ENCODE results near the gene SMARCB1.
"Not testable (repeated sequence)": the region's sequence is repeated elsewhere in the genome, so short reads cannot be mapped to it uniquely, and the experiment has no call there.

SMARCB1 gene

GRCh38 chr22:23847991-23848864 lies 61.5 kb downstream of the SMARCB1 start:
- DNase-seq, result no peak

- DNase-seq, result peak; percentile 57 to 87 (median 80)
Observed at GRCh38 chr22:23849009-23850006, 62.5 kb downstream of the SMARCB1 start.

- no peak for DNase-seq
Observed at GRCh38 chr22:23850136-23850611, 63.4 kb downstream of the SMARCB1 start.

- DNase-seq, result peak in 3 of 6 experiments; percentile 6 to 23 (median 19)
Observed at GRCh38 chr22:23856721-23857605, 70.2 kb downstream of the SMARCB1 start.

- DNase-seq, result peak; percentile 75 to 91 (median 88)
Observed at GRCh38 chr22:23857606-23858483, 71.1 kb downstream of the SMARCB1 start, which contains the start of gene SLC2A11. SLC2A11 (plus strand) TSS chr22:23857875; CDS start chr22:23858000, 125 bp downstream.

- no peak for DNase-seq
Observed at GRCh38 chr22:23858484-23858815, 71.7 kb downstream of the SMARCB1 start.

DNA sequence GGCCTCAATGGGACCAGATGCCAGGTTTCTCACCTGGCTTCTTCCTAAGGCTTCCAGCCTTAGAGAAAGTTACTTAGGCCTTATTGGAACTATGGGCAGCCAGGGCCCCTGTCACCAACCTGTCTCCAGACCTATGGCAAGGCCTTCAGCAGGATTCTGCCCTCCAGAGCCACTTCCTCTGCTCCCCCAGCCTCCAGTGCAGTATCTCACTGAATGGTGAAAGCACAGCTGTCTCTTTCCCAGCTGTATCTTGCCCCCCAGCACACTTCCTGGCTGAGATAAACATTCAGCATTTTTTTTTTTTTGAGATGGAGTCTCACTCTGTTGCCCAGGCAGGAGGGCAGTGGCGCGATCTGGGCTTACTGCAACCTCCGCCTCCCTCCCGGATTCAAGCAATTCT lies 72.4 kb downstream of the SMARCB1 start:
- DNase-seq, result no peak

DNA sequence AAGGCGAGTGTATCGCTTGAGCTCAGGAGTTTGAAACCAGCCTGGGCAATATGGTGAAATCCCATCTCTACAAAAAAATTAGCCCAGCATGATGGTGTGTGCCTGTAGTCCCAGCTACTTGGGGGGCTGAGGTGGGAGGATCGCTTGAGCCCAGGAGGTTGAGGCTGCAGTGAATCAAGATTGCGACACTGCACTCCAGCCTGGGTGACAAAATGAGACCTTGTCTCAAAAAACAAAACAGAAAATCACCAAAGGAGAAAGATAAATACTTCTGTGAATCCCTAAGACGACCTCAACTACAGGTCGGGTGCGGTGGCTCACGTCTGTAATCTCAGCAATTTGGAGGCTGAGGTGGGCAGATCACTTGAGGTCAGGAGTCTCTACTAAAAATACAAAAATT lies 73.4 kb downstream of the SMARCB1 start:
- DNase-seq, result not testable (repeated sequence)

DNA sequence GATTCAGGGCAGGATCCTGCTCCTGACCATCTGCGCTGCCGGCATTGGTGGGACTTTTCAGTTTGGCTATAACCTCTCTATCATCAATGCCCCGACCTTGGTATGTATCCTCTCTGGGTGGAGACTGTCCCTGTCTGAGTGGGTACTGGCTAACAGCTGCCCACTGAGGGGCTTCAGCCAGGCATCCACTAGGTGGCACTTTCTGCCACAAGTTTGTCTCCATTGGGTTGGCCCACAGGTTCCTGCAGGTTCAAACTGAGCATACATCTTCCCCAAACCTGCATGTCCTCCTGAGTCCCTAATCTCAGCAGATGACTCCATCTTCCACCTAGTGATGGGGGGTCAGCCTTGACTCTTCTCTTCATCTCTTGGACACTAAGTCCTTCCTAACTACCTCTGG lies 75.3 kb downstream of the SMARCB1 start:
- DNase-seq, result peak in 3 of 6 experiments; percentile 10 to 26 (median 21)

- not testable (repeated sequence) for DNase-seq
Observed at GRCh38 chr22:23864499-23865154, 77.9 kb downstream of the SMARCB1 start.

GRCh38 chr22:23868580-23868979 lies 81.8 kb downstream of the SMARCB1 start:
- no peak for DNase-seq

DNA sequence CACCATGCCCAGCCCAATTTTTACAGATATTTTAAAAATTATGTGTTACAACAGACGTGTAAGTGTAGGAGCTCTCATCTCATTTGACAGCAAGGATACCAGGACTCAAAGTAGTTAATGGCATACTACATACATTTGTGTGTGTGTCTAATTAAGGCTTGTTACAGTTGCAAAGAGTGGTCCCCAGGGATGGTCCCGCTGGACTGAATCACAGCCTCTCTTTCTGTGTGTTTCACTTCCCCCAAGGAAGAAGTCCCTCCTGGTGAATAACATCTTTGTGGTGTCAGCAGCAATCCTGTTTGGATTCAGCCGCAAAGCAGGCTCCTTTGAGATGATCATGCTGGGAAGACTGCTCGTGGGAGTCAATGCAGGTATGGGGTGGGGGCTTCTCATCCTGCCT lies 88.1 kb downstream of the SMARCB1 start:
- DNase-seq, result no peak

DNA sequence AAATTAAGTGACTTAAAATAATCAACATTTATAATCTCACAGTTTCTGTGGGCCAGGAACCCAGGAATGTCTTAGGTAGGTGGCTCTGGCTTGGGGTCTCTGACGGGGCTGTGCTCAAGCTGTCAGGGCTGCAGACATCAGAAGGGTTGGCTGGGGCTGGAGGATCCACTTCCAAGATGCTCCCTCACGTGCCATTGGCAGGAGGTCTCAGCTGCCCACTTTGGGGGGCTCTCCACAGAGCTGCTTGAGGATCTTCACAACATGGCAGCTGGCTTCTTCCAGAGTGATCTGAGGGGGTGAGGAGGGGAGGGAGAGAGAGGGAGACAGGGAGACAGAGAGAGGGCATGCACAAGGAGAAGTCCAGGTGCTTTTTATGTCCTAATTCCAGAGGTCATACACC lies 89.0 kb downstream of the SMARCB1 start:
- no peak for DNase-seq

GRCh38 chr22:23877566-23877965 lies 90.8 kb downstream of the SMARCB1 start:
- DNase-seq, result no peak

DNA sequence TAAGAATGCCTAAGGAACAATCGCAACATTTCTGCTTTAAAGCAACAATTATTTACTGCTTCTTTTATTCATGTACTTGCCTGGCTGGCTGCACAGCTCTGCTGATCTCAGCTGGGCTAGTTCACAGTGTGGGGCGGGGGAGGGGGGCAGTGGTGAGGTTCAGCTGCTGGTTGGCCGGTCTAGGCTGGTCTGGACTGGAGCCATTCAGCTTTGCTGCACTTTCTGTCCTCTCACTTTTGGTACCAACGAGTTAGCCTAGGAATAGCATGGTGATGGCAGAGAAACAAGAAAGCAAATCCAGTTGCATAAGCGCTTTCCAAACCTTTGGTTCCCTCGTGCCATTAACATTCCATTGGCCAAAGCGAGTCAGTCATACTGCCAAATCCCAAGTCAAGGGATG lies 91.5 kb downstream of the SMARCB1 start:
- no peak for DNase-seq

- DNase-seq, result no peak
Observed at GRCh38 chr22:23882370-23882769, 95.6 kb downstream of the SMARCB1 start.

DNA sequence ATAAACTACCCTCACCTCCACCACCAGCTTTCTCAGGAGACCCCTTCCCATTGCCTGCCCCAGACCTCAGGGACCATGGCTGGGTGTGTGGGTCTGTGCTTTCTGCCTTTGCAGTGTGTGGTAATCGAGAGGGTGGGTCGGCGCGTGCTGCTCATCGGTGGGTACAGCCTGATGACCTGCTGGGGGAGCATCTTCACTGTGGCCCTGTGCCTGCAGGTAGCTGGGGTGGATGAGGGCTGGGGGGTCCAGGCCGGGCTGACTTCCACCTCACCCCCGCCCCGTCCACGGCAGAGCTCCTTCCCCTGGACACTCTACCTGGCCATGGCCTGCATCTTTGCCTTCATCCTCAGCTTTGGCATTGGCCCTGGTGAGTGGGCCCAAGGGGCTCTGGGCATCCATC lies 96.9 kb downstream of the SMARCB1 start:
- no peak for DNase-seq

GRCh38 chr22:23884140-23884539 lies 97.4 kb downstream of the SMARCB1 start:
- no peak for DNase-seq
